SK-N-SH (cell line): ENCODE results near the gene NIPAL3. TPM values are rescaled to one million over a fixed set of nuclear protein-coding genes. Genes with fewer than 3 reads are reported as not detected.
"Not testable (repeated sequence)": the region's sequence is repeated elsewhere in the genome, so short reads cannot be mapped to it uniquely, and the experiment has no call there.

ENCODE experiments used
- CTCF ChIA-PET: fragments of 300-600, 350-600 bp; formaldehyde crosslinking; extraction: SDS; loops from one replicate; lab custom pipeline; 2021; lab: Yijun Ruan, JAX
- POLR2A ChIA-PET: fragments of 350-600 bp; sonication (Branson Sonifier 250); formaldehyde crosslinking; extraction: SDS; loops from one replicate; lab custom pipeline; 2020; ENCODE audit warnings: antibody characterized with exemption, inconsistent platforms; lab: Yijun Ruan, JAX
- DNase-seq: peaks from one replicate; pipeline ENCODE4 v3.0.0; 2012
- H2AFZ ChIP-seq: fragments of 200-600 bp; sonication (generic); 2 replicates; pipeline ENCODE4 v1.8.1; 2016; ENCODE audit warnings: antibody characterized with exemption, mild to moderate bottlenecking, low read depth
- H3F3A ChIP-seq: fragments of 200-600 bp; sonication (generic); replicated peaks from 2 replicates; pipeline ENCODE3; 2016; ENCODE audit warnings: antibody characterized with exemption, mild to moderate bottlenecking; ENCODE audit not compliant: insufficient read depth
- H3K27ac ChIP-seq, 2 experiments: fragments of 200-500 bp in 1 of 2; fragments of 200-600 bp in 1 of 2; sonication (Bioruptor generic) in 1 of 2; sonication (generic), shearing (Covaris generic) in 1 of 2; 2 replicates each; pipeline versions ENCODE4 v1.5.1 to v1.6.1; 2014 to 2016; ENCODE audit warnings: low read depth in 2 of 2, inconsistent platforms in 1 of 2, low read length in 1 of 2, mild to moderate bottlenecking in 1 of 2, mixed read lengths in 1 of 2
- H3K27me3 ChIP-seq: fragments of 200-600 bp; sonication (generic), shearing (Covaris generic); 2 replicates; pipeline ENCODE4 v1.6.1; 2016; ENCODE audit warnings: mixed run types; ENCODE audit not compliant: insufficient read depth
- H3K36me3 ChIP-seq, 2 experiments: fragments of 200-500 bp in 1 of 2; fragments of 200-600 bp in 1 of 2; sonication (Bioruptor generic) in 1 of 2; sonication (generic) in 1 of 2; replicated peaks in 1 of 2; 2 replicates each; pipeline versions ENCODE3 to v1.5.1; 2014 to 2016; ENCODE audit warnings: low read length in 1 of 2, mild to moderate bottlenecking in 1 of 2; ENCODE audit not compliant: insufficient read depth in 2 of 2, control insufficient read depth in 1 of 2
- H3K4me1 ChIP-seq, 2 experiments: fragments of 200-500 bp in 1 of 2; fragments of 200-600 bp in 1 of 2; sonication (Bioruptor generic) in 1 of 2; sonication (generic), shearing (Covaris generic) in 1 of 2; 2 replicates each; pipeline versions ENCODE4 v1.5.1 to v1.6.1; 2014 to 2016; ENCODE audit warnings: low read depth in 1 of 2, low read length in 1 of 2, mixed run types in 1 of 2; ENCODE audit not compliant: insufficient read depth in 2 of 2, control insufficient read depth in 1 of 2
- H3K4me2 ChIP-seq: fragments of 200-600 bp; sonication (generic), shearing (Covaris generic); 2 replicates; pipeline ENCODE4 v1.6.1; 2017; ENCODE audit warnings: mixed run types
- H3K4me3 ChIP-seq, 2 experiments: fragments of 200-500 bp in 1 of 2; fragments of 200-600 bp in 1 of 2; sonication (Bioruptor generic) in 1 of 2; sonication (generic), shearing (Covaris generic) in 1 of 2; 2 replicates each; pipeline versions ENCODE4 v1.5.1 to v1.8.1; 2014 to 2016; ENCODE audit warnings: low read depth in 2 of 2, inconsistent platforms in 1 of 2, low read length in 1 of 2, mild to moderate bottlenecking in 1 of 2, mixed read lengths in 1 of 2, moderate library complexity in 1 of 2
- H3K79me2 ChIP-seq: fragments of 200-600 bp; sonication (generic); 2 replicates; pipeline ENCODE4 v1.8.1; 2017; ENCODE audit warnings: mild to moderate bottlenecking; ENCODE audit not compliant: insufficient read depth
- H3K9ac ChIP-seq: fragments of 200-600 bp; sonication (generic); 2 replicates; pipeline ENCODE4 v1.6.1; 2017; ENCODE audit warnings: mixed run types
- H3K9me2 ChIP-seq: fragments of 200-600 bp; sonication (generic); 2 replicates; pipeline ENCODE4 v1.6.1; 2017; ENCODE audit warnings: mixed run types
- H3K9me3 ChIP-seq: fragments of 200-600 bp; sonication (generic); 2 replicates; pipeline ENCODE4 v1.6.1; 2017; ENCODE audit warnings: mixed run types, mild to moderate bottlenecking, moderate library complexity
- H4K20me1 ChIP-seq: fragments of 200-600 bp; sonication (generic); 2 replicates; pipeline ENCODE4 v1.6.1; 2017; ENCODE audit warnings: mild to moderate bottlenecking, mixed run types; ENCODE audit not compliant: insufficient read depth
- CTCF ChIP-seq: fragments of 200-600 bp; sonication (generic); IDR thresholded peaks from 2 replicates; pipeline ENCODE4 v1.6.1; 2017; ENCODE audit warnings: antibody characterized with exemption, mild to moderate bottlenecking, moderate library complexity
- ELF1 ChIP-seq: IDR thresholded peaks from 2 replicates; pipeline ENCODE4 v1.4.0; 2012
- EP300 ChIP-seq, 2 experiments: IDR thresholded peaks; 2 replicates each; pipeline versions ENCODE4 v1.4.0 to v1.6.1; 2012; ENCODE audit warnings: borderline replicate concordance in 1 of 2, low read depth in 1 of 2, low read length in 1 of 2
- FOSL2 ChIP-seq: IDR thresholded peaks from 2 replicates; pipeline ENCODE4 v1.4.0; 2012; ENCODE audit warnings: low read depth, mild to moderate bottlenecking, moderate library complexity, borderline replicate concordance
- FOXJ3 ChIP-seq: sonication (generic); formaldehyde crosslinking; IDR thresholded peaks from 2 replicates; pipeline ENCODE4 v1.5.1; 2020; ENCODE audit warnings: mild to moderate bottlenecking, missing genetic modification reagents
- IRF3 ChIP-seq: fragments of 150-350 bp; IDR thresholded peaks from 2 replicates; pipeline ENCODE4 v1.6.1; 2016; ENCODE audit warnings: mild to moderate bottlenecking, low read depth, low read length
- JUND ChIP-seq: IDR thresholded peaks from 2 replicates; pipeline ENCODE4 v1.4.0; 2012
- MAX ChIP-seq: IDR thresholded peaks from 2 replicates; pipeline ENCODE4 v1.4.0; 2012; ENCODE audit warnings: low read depth
- PBX3 ChIP-seq: IDR thresholded peaks from 2 replicates; pipeline ENCODE4; 2012
- RFX5 ChIP-seq: IDR thresholded peaks from 2 replicates; pipeline ENCODE4 v1.6.1; 2012; ENCODE audit warnings: mild to moderate bottlenecking, improper control_type of control experiment, low read length
- TCF12 ChIP-seq: IDR thresholded peaks from 2 replicates; pipeline ENCODE4 v1.4.0; 2012
- WGBS: methylation state at CpG from one replicate; pipeline ENCODE4 v1.1.6; 2017; ENCODE audit warnings: low lambda C conversion rate; 5-methylcytosine and 5-hydroxymethylcytosine counted together
- polyA plus RNA-seq, 3 experiments: library from polyadenylated mRNA; depleted of rRNA; stranded (reverse); fragments of >200 nt; gene quantifications; 2 replicates each; pipeline ENCODE4 v1.2.3, GENCODE V29; 2012

The NIPAL3 gene
- polyA plus RNA-seq, 1 of the 3 experiments (the other 2 are of a cell fraction): 20.3 TPM

GRCh38 chr1:24515671-24516209 lies 100.1 kb downstream of the NIPAL3 start:
- DNase-seq, H3K9me2 ChIP-seq, H3K27me3 ChIP-seq, H3K4me3 ChIP-seq, H4K20me1 ChIP-seq, H3K9me3 ChIP-seq, H3K36me3 ChIP-seq, H3K4me1 ChIP-seq, POLR2A ChIA-PET, H2AFZ ChIP-seq, H3K9ac ChIP-seq, H3K79me2 ChIP-seq: not testable (repeated sequence)
- 75% methylated on average over 14 of the region's 14 CpGs for WGBS
- CTCF ChIA-PET: interaction anchor here (0.7 to 3.9 kb wide), 6 partner anchors 11 to 521 kb away, joined by 3 to 24 read pairs (median 4); no protein-coding TSS in a partner anchor
- peak overlapping the region in 1 of 2 experiments; percentile 41; a peak in 2 of 4 replicates for H3K27ac ChIP-seq
- H3F3A ChIP-seq: peaks cover 11% of the 10 kb centered on the region
- H3K4me2 ChIP-seq: peak overlapping the region; percentile 37; the same call in 1 of the 2 replicates
- TF ChIP-seq MAX (peak; percentile 63; the same call in 1 of the 2 replicates), TCF12 (peak; percentile 42; the same call in 1 of the 2 replicates), FOSL2 (peak; percentile 65; the same call in 1 of the 2 replicates), JUND (peak; percentile 40)

GRCh38 chr1:24516506-24516905 lies 100.9 kb downstream of the NIPAL3 start:
- CTCF ChIA-PET: interaction anchor here (0.6 to 3.9 kb wide), 5 partner anchors 10 to 125 kb away, joined by 3 to 24 read pairs (median 5); no protein-coding TSS in a partner anchor
- 98% methylated on average over 11 of the region's 12 CpGs for WGBS

More at GRCh38 chr1:24516506-24516905, 100.9 kb downstream of the NIPAL3 start:
- Histone ChIP-seq H4K20me1 (0 out of 2 replicates have a peak, but pooled peaks cover 5% of the 10 kb centered on the region), H3K9me2 (no peaks in the 10 kb centered on the region), H3K4me2 (no peak overlapping the region), H3K79me2 (peaks cover 4% of the 10 kb centered on the region; the same call in 1 of the 2 replicates), H3K9me3 (no peaks in the 10 kb centered on the region)
- POLR2A ChIA-PET: no interaction called here
- TF ChIP-seq CTCF: no peak
- no peak for TF ChIP-seq RFX5
- no peak for TF ChIP-seq IRF3
- TF ChIP-seq FOXJ3 (CRISPR knock-in tag): no peak
- no peak for TF ChIP-seq ELF1
- TF ChIP-seq EP300 (IDR thresholded peaks at IDR 0.05; ENCODE audit: borderline replicate concordance in 1 of 2, low read depth in 1 of 2, low read length in 1 of 2): no peak
- no peak for TF ChIP-seq PBX3
- TF ChIP-seq, all 33 proteins: peak for 0
- Histone ChIP-seq H3K27ac (no peak overlapping the region), H3K36me3 (no peaks in the 10 kb centered on the region), H3K27me3 (no peaks in the 10 kb centered on the region), H2AFZ (no peak overlapping the region), H3K4me3 (no peak overlapping the region), H3F3A (peaks cover 11% of the 10 kb centered on the region), H3K9ac (no peak overlapping the region), H3K4me1 (peaks cover 0 to 3% of the 10 kb centered on the region in 2 experiments; a peak in 1 of 4 replicates)
- no peak for DNase-seq
